Astrocyte of the cerebellum (primary cell): ENCODE measurements around the gene CLMN.

Source experiments
- DNase-seq: peaks from one replicate; pipeline ENCODE4 v3.0.0-alpha.2; 2011; ENCODE audit warnings: low read depth
- H3K4me3 ChIP-seq: 2 replicates; pipeline ENCODE4 v1.5.1; 2011; ENCODE audit warnings: mild to moderate bottlenecking, low read depth, low read length, moderate library complexity
- CTCF ChIP-seq: IDR thresholded peaks from 2 replicates; pipeline ENCODE4 v1.5.1; 2012; ENCODE audit warnings: low read length, low read depth, moderate library complexity, mild to moderate bottlenecking; ENCODE audit errors: missing control alignments
- in situ Hi-C: cut with HindIII; loops from 2 replicates; pipeline ENCODE4 v1.10.0; 2017; ENCODE audit warnings: low sequenced_read_pairs

Gene CLMN

GRCh38 chr14:95153866-95154265 is 165.8 kb downstream of the CLMN start:
- H3K4me3 ChIP-seq, result no peak overlapping the region
- in situ Hi-C loops, result no loop called here
- TF ChIP-seq CTCF, result no peak
- DNase-seq, result no peak

GRCh38 chr14:95151561-95151960 is 168.1 kb downstream of the CLMN start:
- no peak for DNase-seq
- no peak overlapping the region for H3K4me3 ChIP-seq
- in situ Hi-C loops, result no loop called here
- no peak for TF ChIP-seq CTCF

GRCh38 chr14:95150910-95151309 is 168.8 kb downstream of the CLMN start:
- no peak overlapping the region for H3K4me3 ChIP-seq
- in situ Hi-C loops, result no loop called here
- TF ChIP-seq CTCF, result no peak
- no peak for DNase-seq

- no peak for TF ChIP-seq CTCF
- H3K4me3 ChIP-seq, result no peak overlapping the region
- no peak for DNase-seq
- in situ Hi-C loops, result no loop called here
Measured at GRCh38 chr14:95149441-95149840, 170.3 kb downstream of the CLMN start.

- in situ Hi-C loops, result no loop called here
- no peak overlapping the region for H3K4me3 ChIP-seq
- no peak for TF ChIP-seq CTCF
- no peak for DNase-seq
Measured at GRCh38 chr14:95147597-95147996, 172.1 kb downstream of the CLMN start.

- DNase-seq, result no peak
- in situ Hi-C loops, result no loop called here
- no peak overlapping the region for H3K4me3 ChIP-seq
- no peak for TF ChIP-seq CTCF
Measured at GRCh38 chr14:95146079-95146771, 173.5 kb downstream of the CLMN start.
